Tibial nerve (tissue), 4 donors: ENCODE measurements around the gene CYTH4.

Experiments
- CTCF ChIP-seq, 5 experiments: fragments of 200-600 bp in 3 of 5; fragments of 450-650 bp in 2 of 5; sonication (generic) in 3 of 5; IDR thresholded peaks; one replicate each; pipeline ENCODE4 v1.5.1; 2016 to 2019; ENCODE audit warnings: antibody characterized with exemption in 5 of 5, mild to moderate bottlenecking in 3 of 5, moderate library complexity in 2 of 5
- EP300 ChIP-seq, 2 donors: sonication (generic); formaldehyde crosslinking; IDR thresholded peaks; one replicate each; pipeline ENCODE4 v1.6.1; 2017; ENCODE audit warnings: antibody characterized with exemption in 2 of 2, mild to moderate bottlenecking in 1 of 2
- POLR2A ChIP-seq, 2 donors: fragments of 450-650 bp; IDR thresholded peaks; one replicate each; pipeline ENCODE4 v1.6.1; 2017; ENCODE audit warnings: antibody characterized with exemption in 2 of 2, mild to moderate bottlenecking in 2 of 2, moderate library complexity in 2 of 2

- TF ChIP-seq POLR2A (IDR thresholded peaks at IDR 0.05) (no peak), CTCF (IDR thresholded peaks at IDR 0.05) (no peak), EP300 (IDR thresholded peaks at IDR 0.05) (no peak)
Observed at GRCh38 chr22:37304595-37305343, 22.5 kb downstream of the CYTH4 start.
